Activated CD8-positive, alpha-beta memory T cell treated with anti-CD3 and anti-CD28 coated beads for 1 hour (primary cell): ENCODE measurements around the gene RPP38.

Experiments
- DNase-seq, 2 donors: peaks; one replicate each; pipeline ENCODE4 v3.0.0-alpha.2; 2020; ENCODE audit warnings: low read depth in 1 of 2; ENCODE audit errors: extremely low read depth in 1 of 2

Gene RPP38

DNA sequence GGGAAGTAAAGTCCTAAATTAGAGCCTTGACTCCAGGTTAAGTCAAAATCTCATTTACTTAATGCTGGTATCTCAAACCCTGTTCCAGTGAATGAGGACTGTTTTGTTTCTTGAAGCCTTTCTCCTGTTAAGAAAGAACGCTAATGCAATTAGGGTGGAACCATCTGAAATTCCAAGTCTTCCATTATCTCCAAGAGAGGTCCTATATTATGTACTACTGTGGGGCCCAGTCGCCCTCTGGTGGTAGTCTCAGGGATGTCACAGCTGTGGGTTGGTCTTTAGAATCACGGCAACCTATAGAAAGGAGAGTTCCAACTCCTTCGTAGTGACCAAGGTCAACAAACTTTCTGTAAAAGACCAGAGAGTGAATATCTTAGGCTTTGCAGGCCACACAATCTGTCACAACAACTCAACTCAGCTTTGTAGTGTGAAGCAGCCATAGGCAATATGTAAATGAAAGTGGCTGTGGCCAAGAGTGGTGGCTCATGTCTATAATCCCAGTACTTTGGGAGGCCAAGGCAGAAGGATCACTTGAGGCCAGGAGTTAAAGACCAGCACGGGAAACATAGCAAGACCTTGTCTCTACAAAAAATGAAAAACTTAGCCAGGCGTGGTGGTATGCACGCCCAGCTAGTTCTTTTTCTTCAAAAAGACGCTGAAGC lies 9.3 kb downstream of the RPP38 start:
- DNase-seq: peak; percentile 32 to 45

DNA sequence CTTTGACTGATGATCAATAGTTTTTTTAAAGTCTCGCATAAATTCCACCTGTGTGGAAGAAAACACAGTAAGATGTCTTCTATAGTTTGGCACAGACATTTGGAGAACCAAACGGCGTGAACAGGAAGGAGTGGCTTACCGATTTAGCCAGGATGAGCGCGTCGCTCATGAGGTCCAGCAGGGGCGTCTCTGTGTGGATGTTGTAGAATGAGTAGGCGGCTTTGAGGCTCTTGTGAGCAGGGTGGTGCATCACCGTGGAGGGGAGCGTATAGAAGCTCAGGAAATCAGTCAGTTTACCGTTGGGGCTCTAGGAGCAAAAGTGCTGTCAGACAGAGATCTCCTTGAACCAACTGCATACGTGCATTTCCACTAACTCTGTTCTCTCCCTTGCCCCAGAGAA lies 15.5 kb downstream of the RPP38 start:
- DNase-seq: no peak

DNA sequence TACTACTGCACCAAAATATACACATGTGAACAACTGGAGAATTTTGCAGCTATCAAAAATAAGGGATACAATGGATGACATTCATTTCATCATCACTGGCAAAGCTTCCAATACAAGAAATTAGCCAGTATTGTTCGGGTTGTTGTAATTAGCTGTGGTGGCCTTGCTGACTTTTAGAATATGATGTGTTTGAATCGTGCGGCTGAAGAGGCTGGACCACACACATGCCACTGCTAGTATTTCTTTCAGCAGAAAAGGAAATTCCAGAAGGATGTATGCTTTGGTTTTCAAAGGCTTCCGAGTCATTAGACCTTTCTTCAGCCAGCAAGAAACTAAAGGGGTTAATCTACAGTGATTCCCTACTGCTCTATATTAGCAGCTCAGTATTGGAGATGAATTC lies 16.6 kb downstream of the RPP38 start:
- no peak for DNase-seq

DNA sequence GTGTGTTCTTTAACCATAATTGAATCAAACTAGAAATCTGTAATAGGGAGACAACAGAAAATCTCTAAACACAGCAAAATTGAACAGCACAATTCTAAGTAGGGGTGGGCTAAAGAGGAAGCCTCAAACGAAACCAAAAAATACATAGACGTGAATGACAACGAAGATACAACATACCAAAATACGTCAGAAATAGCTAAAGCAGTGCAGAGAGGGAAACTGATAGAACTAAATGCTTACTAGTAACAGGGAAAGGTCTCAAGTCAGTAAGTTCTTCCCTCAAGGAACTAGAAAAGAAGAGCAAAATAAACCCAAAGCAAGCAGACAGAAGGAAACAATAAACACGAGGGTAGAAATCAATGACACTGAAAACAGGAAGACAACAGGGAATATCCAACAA lies 19.1 kb downstream of the RPP38 start:
- no peak for DNase-seq

DNA sequence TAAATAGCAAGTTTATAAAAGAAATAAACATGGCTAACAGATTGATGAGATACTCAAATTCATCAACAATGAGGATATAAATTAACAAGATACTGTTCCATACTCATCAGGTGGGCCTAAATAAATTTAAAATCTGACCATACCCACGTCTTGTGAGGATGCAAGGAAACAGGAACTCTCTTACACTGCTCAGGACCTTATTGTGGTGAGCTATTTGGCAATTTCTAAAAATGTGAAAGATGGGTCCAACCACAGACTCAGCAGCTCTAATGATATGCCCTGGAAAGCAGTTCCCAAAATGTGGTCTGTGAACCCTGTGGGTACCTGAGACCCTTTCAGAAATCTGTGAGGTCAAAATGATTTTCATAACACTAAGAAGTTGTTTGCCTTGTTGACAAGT lies 21.5 kb downstream of the RPP38 start:
- DNase-seq: no peak

DNA sequence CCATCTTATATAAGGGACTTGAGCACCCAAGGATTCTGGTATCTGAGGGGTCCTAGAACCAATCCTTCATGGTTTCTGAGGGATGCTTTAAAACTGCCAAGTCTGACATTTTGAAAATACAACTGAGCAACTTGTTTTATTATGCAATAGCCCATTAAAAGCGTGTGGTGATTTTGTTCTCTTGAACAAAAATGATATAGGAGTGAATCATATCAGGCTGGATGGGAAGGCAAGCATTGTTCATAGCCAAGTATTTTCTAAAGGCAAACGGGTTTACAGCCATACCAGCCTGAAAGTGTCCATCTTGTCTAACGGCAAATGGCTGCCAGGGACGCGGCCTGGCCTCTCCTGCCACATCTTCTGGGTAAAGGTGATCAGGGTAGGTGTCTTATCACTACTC lies 23.4 kb downstream of the RPP38 start:
- no peak for DNase-seq

DNA sequence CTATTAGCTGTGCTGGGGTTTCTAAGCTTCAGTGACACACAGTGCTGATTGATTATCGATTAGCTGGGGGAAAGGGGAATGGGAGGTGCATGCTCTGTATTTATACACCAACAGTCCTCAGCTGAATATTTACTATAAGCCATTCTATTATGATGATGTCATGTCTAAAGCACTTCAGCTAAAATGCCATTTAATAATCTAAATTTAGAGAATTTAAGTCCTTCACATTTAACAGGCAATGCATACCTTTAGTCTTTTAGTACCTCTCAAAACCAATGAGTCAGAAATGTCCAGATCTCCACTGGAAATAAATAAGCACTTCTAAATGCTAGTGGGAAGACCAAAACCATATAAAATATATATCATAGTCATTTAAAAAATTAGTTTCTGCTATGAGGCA lies 24.6 kb downstream of the RPP38 start:
- no peak for DNase-seq

DNA sequence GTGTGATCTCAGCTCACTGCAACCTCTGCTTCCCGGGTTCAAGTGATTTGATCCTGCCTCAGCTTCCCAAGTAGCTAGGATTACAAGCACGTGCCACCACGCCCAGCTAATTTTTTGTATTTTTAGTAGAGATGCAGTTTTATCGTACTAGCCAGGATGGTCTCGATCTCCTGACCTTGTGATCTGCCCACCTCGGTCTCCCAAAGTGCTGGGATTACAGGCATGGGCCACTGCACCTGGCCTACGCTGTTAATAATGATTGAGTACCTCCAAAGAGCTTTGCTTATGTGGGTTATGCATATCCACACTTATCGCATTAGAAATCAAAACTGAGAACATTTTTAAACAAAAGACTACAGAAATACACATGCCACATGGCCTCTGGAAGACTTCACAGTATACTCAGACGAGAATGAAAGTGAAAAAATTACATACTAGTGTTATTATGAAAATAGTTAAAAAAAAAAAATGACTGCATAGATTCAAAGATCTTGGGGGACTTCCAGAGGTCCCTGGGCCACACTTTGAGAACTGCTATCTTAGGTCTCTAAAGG lies 25.4 kb downstream of the RPP38 start:
- DNase-seq: no peak

DNA sequence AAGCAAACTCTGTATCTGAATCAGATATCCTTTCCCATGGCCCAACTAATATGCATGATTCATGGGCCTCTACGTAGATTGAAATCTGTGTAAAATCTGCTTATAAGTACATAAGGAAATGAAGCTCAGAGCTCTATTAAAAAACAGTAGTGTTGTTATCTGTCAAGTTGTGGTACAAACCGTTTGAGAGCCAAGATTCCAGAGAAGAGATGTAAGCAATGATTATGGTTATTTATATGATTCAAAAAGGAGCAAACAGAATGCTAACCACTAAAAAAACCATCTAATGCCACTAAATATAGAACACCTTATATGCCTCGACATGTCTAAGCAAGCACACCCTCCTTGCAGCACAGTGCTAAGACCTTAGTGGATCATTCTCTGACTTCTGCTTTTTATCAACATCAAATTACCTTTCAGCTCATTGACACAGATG lies 26.6 kb downstream of the RPP38 start:
- DNase-seq: no peak

DNA sequence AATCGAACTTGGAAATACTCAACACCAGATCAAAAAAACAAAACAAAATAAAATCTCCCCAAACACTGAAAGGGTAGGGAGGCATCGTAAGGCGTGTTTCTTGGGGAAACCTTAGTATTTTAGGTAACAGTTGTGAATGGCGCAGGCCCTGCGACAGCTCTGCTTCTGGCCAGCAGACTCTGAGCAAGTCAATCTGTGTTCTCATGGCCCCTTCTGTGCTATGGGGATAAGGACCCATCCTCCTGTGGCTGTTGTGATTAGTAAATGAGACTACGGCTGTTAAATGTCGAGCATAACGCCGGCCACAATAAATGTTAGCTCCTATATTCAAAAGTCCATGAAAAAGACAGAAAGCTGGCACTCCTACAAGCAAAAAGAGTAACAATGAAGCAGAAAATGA lies 27.0 kb downstream of the RPP38 start:
- no peak for DNase-seq

DNA sequence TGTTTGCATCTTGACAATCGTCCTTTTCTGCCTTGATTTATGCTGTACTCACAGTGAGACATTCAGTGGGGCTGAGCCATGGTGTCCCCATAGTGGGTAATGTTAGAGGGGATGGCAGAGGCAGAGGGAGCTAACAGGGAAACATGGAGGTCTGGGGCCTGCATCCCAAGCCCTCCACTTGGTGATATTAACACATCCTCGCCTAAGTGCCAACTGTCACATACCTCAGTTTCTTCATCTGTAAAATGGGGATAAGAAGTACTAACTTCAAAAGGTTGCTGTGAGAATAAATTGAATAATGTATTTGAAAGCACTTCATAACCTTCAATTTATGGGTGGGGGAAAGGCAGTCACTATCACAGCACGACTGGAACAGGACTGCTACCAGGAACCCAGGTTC lies 27.8 kb downstream of the RPP38 start:
- DNase-seq: no peak

DNA sequence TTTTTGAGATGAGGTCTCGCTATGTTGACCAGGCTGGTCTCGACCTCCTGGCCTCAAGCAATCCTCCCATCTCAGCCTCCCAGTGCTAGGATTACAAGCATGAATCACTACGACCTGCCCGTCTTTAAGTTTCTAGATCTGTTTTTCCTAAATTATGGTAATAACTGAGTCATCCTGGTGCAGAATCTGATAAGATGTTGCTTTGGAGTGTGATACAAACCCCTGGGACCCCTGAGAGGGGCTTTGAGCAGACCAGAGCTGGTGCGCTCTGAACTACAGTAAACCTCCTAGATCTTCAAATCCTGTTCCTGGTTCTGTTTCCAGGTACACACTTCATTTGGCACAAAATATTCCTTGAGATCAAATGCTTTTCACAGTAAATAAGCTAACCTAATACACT lies 34.2 kb downstream of the RPP38 start:
- no peak for DNase-seq

DNA sequence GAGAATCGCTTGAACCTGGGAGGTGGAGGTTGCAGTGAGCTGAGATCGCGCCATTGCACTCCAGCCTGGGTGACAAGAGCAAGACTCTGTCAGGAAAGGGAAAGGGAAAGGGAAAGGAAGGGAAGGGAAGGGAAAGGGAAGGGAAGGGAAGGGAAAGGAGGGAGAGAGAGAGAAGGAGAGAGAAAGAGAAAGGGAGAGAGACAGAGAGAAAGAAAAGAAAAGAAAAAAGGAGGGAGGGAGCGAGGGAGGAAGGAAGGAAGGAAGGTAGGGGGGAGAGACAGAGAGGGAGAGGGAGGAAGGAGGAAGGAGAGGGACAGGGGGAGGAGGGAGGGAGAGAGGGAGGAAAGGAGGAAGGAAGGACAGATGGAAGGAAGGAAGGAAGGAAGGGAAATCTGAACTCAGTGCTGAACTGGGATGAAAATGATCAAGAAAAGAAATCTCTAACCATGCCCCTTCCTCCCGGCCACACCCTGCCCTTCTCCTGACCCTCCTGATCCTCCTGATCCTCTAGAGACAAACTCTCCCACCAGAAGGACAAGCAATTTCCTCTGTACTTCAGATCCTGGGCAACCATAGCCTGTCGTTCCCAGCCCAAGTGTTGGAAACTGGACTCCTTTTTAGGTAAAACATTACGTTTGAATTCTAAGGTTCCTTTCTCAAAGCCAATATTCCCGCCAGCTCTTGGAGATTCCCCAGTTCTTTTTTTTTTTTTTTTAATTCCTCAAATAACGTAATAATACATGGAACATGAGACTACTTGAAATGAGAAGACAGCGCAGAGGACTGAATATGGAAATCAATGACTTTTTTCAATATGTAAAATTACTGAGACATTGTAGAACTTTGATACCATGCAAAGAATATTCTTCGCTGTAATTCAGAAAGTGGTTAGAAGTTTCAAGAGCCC lies 39.2 kb downstream of the RPP38 start:
- DNase-seq: no peak

DNA sequence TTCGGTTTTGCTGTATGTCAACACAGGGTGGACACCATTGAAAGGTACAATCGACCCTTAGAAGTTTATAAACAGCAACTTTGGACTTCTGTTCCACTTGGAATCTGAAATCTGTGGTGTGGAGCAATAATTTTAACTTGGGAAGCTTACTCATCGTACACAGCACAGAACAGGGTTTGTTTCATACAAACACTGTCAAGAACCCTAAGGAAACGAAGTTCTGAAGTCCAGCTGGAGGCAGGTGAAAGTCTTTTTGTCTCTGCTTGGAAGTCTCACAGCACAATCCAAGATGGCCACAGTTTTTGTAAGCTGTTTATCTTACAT lies 39.8 kb downstream of the RPP38 start:
- no peak for DNase-seq

DNA sequence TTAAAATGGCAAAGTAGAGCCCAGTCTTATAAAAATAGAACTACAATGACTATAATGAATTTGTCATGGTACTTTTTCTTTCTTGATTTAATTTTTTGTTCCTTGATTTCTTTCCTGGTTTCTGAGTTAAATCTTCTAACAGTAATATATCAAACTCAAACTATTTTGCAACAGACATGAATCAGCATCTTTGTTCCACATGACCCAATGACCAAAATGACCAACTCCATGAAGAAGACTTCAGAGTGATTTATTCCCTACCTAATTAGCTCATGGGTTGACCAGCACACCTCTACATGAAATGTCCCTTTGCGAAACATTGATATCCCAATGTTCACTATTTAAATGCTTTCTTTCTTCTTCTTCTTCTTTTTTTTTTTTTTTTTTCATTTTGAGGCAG lies 40.5 kb downstream of the RPP38 start:
- no peak for DNase-seq

DNA sequence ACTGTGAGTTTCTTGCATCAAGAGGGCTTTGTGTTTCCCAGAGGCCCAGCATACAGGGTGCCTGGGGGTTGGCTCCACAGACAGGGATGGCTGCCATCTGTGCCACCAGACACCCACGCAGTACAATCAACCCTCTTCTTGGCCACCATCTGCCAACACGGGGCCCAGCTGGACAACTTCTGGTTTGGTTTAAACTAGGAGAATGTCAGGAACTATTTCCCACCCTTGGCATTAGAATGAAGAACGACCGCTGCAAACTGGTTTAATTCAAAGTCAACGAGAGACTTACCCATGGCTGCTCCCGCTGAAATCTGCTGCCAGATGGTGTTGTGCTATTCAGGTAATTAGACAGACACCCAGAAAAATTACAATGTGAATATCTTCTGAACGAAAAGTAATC lies 43.5 kb downstream of the RPP38 start:
- no peak for DNase-seq

DNA sequence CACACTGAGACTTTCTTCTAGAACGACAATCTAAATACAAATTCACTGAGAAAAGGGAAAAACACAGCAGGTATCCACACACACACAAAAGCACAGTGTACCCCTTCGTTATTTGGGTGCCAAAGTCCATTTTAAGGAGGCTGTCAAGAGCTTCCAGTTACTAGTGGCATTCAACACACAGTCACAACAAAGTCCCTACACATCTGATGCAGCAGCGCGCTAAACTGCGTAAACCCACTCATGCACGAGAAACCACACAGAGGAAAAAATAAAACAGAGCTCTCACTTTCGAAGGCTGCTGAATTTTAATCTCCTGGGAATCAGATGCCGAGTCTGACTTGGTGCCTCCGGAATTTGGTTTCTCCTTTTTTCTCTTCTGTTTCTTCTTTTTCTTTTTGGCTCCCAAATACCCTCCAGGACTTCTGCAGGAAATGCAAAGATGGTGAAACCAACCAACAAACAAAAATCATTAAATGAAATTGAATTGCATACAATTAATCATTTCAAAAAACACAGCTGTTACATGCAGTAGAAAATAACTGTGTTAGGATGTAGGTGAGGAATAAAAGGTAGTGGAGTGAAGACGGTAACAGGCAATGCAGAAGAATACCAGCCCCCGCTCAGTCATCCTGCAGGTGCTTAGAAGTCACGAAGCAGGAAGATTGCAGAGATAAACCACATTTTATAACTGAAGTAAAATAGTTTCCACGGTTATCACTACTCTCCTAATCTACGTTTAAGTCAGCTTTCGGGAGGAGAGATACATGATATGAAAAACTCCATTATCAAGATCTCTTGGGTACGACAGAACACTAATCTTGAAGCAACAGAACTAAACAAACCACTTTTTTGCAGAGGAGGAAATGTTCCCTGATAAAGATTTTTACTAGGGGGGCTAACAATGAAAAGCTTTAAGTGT lies 44.2 kb downstream of the RPP38 start:
- DNase-seq: no peak

DNA sequence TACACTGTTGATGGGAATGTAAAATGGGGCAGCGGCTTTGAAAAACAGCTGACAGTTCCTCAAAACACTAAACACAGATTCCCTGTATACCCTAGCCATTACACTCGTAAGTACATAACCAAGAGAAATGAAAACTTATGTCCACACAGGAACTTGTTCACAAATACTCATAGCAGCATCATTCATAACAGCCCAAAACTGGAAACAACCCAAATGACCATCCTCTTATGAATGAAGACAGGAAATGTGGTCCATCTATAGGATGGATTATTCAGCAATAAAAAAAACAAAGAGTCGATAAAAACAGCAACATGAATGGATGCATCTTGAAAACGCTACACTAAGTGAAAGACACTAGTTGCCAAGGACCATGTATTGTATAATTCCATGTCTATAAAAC lies 47.6 kb downstream of the RPP38 start:
- no peak for DNase-seq

DNA sequence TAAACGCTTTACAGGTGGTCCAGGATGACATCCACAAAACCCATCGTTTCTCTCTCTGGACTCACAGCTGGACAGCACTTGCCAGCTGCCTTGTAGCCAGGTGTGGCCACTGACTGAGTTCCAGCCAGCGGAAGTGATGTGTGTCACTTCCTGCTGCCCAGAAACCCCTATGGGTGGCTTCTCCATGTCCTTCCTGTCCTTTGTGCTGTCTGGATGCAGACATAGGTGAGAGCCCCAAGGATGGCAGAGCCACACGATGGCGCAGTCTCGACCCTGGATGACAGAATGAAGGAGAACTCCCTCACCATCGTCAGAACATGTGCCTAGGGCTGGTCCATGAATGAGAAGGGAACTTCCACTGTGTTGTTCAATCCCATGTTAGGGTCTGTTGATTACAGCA lies 49.2 kb downstream of the RPP38 start:
- no peak for DNase-seq

DNA sequence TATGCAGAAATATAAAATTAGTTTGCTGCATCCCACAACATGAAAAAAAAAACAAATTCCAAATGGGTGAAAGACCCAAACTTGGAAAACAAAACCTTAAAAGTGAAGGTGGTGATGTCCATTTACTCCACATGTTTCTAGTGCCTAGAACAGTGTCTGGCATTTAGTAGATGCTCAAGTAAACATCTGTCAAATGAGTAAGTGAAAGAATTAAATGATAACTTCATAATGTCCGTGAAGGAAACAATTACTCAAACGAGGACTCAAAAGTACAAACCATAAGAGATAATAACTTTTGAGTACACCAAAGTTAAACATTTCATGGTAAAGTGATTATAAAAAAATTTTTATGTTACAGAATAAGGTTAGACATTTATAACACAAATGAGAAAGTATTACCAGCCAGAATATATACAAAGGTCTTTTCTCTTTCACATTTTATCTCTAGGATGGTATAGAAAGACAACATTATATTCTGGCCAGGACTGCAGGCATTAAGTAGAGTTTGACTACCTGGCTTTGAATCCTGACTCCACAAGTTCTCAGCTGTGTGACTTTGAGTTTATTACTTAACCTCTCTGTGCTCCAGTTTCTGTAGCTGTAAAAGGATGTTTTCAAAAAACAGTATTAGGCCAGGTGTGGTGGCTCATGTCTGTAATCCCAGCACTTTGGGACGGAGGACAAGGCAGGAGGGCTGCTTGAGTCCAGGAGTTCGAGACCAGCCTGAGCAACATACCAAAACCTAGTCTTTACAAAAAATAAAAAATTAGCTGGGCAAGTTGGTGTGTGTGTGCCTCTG lies 50.6 kb downstream of the RPP38 start:
- no peak for DNase-seq
